Measurements from ENCODE around the gene PARP4.
"Not testable (repeated sequence)": the region's sequence is repeated elsewhere in the genome, so short reads cannot be mapped to it uniquely, and the experiment has no call there.

Gene PARP4

DNA sequence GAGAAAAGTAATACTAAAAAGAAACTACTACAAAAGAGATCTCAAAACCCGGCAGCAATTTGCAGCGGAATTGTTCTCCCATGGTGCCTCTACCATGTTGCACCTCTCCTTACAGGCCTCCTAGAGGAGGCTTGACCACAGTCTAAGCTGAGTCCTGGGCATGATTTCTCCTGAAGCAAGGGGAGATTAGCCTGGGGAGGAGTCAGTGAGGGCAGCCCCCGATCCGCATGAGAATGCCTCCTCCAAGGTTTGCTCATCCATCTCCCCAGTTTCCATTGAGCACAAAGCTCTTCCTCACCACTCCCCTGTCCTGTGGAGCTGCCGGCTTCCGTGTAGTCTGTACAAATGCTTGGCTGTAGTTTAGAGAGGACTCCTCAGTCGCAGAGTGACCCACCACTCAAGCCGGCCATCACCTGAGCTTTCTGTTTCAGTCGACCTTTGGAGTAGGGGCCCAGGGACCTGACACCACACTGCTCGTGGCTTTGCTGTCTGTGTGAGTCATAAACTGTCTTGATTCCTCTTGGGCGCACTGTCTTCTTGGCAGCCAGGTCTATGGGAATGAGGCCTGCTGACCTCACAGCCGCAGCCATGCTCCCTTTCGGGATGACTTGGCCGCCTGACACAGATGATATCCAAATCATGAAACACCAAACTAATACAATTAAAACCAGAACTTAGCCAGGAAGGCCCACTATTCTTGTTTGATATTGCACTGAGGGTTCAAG is 130.9 kb downstream of the PARP4 start:
- CTCF ChIA-PET, result interaction anchor here (0.6 kb wide), 1 partner anchor 26 kb away, joined by 3 read pairs; no protein-coding TSS in a partner anchor
- Histone ChIP-seq H3K4me1 (ENCODE audit: control insufficient read depth, insufficient read depth, low read length) (no peaks in the 10 kb centered on the region), H3K4me3 (ENCODE audit: low read depth, low read length) (no peak overlapping the region), H3K9me3 (ENCODE audit: control insufficient read depth, insufficient read depth, low read depth, low read length) (no peaks in the 10 kb centered on the region), H3K36me3 (ENCODE audit: control insufficient read depth in 2 of 2, insufficient read depth in 1 of 2, low read length in 2 of 2) (no peaks in the 10 kb centered on the region), H3K27ac (ENCODE audit: extremely low read depth, low read depth, low read length) (no peak overlapping the region)
- POLR2A ChIA-PET, result no interaction called here
- TF ChIP-seq ZNF48 (tag by site-specific recombination; IDR thresholded peaks at IDR 0.05) (no peak), ZBTB21 (tag by site-specific recombination; IDR thresholded peaks at IDR 0.05) (no peak), HOXD13 (CRISPR knock-in tag; IDR thresholded peaks at IDR 0.05; ENCODE audit: borderline replicate concordance) (no peak), ZNF560 (tag by site-specific recombination; IDR thresholded peaks at IDR 0.05; ENCODE audit: borderline replicate concordance) (no peak), ZNF292 (tag by site-specific recombination; IDR thresholded peaks at IDR 0.05; ENCODE audit: borderline replicate concordance, low read depth) (no peak), SP2 (tag by site-specific recombination; IDR thresholded peaks at IDR 0.05) (no peak), ZNF175 (tag by site-specific recombination; IDR thresholded peaks at IDR 0.05) (no peak)
- TF ChIP-seq, protein P1, sequence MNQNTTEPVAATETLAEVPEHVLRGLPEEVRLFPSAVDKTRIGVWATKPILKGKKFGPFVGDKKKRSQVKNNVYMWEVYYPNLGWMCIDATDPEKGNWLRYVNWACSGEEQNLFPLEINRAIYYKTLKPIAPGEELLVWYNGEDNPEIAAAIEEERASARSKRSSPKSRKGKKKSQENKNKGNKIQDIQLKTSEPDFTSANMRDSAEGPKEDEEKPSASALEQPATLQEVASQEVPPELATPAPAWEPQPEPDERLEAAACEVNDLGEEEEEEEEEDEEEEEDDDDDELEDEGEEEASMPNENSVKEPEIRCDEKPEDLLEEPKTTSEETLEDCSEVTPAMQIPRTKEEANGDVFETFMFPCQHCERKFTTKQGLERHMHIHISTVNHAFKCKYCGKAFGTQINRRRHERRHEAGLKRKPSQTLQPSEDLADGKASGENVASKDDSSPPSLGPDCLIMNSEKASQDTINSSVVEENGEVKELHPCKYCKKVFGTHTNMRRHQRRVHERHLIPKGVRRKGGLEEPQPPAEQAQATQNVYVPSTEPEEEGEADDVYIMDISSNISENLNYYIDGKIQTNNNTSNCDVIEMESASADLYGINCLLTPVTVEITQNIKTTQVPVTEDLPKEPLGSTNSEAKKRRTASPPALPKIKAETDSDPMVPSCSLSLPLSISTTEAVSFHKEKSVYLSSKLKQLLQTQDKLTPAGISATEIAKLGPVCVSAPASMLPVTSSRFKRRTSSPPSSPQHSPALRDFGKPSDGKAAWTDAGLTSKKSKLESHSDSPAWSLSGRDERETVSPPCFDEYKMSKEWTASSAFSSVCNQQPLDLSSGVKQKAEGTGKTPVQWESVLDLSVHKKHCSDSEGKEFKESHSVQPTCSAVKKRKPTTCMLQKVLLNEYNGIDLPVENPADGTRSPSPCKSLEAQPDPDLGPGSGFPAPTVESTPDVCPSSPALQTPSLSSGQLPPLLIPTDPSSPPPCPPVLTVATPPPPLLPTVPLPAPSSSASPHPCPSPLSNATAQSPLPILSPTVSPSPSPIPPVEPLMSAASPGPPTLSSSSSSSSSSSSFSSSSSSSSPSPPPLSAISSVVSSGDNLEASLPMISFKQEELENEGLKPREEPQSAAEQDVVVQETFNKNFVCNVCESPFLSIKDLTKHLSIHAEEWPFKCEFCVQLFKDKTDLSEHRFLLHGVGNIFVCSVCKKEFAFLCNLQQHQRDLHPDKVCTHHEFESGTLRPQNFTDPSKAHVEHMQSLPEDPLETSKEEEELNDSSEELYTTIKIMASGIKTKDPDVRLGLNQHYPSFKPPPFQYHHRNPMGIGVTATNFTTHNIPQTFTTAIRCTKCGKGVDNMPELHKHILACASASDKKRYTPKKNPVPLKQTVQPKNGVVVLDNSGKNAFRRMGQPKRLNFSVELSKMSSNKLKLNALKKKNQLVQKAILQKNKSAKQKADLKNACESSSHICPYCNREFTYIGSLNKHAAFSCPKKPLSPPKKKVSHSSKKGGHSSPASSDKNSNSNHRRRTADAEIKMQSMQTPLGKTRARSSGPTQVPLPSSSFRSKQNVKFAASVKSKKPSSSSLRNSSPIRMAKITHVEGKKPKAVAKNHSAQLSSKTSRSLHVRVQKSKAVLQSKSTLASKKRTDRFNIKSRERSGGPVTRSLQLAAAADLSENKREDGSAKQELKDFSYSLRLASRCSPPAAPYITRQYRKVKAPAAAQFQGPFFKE (tag by site-specific recombination; IDR thresholded peaks at IDR 0.05; ENCODE audit: borderline replicate concordance), result no peak
- TF ChIP-seq, protein P2, sequence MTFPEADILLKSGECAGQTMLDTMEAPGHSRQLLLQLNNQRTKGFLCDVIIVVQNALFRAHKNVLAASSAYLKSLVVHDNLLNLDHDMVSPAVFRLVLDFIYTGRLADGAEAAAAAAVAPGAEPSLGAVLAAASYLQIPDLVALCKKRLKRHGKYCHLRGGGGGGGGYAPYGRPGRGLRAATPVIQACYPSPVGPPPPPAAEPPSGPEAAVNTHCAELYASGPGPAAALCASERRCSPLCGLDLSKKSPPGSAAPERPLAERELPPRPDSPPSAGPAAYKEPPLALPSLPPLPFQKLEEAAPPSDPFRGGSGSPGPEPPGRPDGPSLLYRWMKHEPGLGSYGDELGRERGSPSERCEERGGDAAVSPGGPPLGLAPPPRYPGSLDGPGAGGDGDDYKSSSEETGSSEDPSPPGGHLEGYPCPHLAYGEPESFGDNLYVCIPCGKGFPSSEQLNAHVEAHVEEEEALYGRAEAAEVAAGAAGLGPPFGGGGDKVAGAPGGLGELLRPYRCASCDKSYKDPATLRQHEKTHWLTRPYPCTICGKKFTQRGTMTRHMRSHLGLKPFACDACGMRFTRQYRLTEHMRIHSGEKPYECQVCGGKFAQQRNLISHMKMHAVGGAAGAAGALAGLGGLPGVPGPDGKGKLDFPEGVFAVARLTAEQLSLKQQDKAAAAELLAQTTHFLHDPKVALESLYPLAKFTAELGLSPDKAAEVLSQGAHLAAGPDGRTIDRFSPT (tag by site-specific recombination; IDR thresholded peaks at IDR 0.05), result no peak

DNA sequence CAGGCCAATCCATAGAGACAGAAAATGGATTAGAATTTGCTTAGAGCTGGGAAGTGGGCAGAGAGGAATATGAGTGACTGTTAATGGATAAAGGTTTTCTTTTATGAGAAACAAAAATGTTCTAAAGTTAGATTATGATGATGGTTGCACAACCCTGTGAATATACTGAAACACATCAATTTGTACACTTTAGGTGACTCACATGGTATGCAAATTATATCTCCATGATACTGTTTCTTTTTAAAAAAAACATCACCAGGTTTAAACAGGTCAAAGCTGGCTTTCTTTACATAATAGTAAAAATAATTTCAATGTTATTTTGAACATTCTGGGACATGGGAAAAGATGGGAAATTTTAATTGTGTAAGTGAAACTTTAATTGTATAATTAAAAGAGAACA is 131.7 kb downstream of the PARP4 start:
- CTCF ChIA-PET, result interaction anchor here (0.6 kb wide), 1 partner anchor 27 kb away, joined by 3 read pairs; no protein-coding TSS in a partner anchor
- H3K4me3 ChIP-seq (ENCODE audit: low read depth, low read length); POLR2A ChIA-PET; H3K4me1 ChIP-seq (ENCODE audit: control insufficient read depth, insufficient read depth, low read length); H3K27ac ChIP-seq (ENCODE audit: extremely low read depth, low read depth, low read length); H3K9me3 ChIP-seq (ENCODE audit: control insufficient read depth, insufficient read depth, low read depth, low read length); H3K36me3 ChIP-seq (ENCODE audit: control insufficient read depth in 2 of 2, insufficient read depth in 1 of 2, low read length in 2 of 2): not testable (repeated sequence)

DNA sequence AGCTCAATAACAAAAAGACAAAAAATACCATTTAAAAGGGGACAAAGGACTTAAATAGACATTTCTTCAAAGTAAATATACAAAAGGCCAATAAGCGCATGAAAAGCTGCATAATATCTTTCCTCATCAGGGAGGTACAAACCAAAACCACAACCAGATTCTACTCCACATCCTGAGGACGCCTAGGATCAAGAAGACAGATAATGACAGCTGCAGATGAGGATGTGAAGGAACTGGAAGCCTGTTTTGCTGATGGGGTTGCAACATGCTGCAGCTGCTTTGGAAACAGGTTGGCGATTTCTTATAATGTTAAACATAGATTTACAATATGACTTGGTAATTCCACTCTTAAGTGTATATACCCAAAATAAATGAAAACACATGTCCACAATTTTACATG is 132.4 kb downstream of the PARP4 start:
- H3K27ac ChIP-seq (ENCODE audit: extremely low read depth, low read depth, low read length); H3K4me1 ChIP-seq (ENCODE audit: control insufficient read depth, insufficient read depth, low read length); H3K4me3 ChIP-seq (ENCODE audit: low read depth, low read length); H3K9me3 ChIP-seq (ENCODE audit: control insufficient read depth, insufficient read depth, low read depth, low read length); H3K36me3 ChIP-seq (ENCODE audit: control insufficient read depth in 2 of 2, insufficient read depth in 1 of 2, low read length in 2 of 2); CTCF ChIA-PET; POLR2A ChIA-PET: not testable (repeated sequence)

DNA sequence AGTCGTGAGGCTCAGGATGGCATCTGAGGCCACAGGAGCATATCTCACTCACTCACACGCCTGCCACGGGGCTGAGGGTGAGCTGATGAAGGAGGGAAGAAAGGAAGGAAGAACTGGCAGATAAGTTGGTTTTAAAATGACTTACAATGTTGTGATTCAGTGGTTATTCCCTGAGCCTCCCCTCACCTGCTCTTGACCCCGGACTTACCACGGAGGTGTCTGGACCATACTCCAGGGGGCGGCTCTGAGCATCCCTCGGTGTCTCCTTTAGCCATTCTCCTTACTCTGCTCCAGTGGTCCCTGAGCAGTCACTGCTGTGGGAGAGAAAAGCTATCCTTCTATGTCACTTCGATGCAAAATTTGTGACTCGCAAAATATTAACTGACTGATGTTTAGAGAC is 141.3 kb downstream of the PARP4 start:
- H3K27ac ChIP-seq (ENCODE audit: extremely low read depth, low read depth, low read length); POLR2A ChIA-PET; H3K36me3 ChIP-seq (ENCODE audit: control insufficient read depth in 2 of 2, insufficient read depth in 1 of 2, low read length in 2 of 2); H3K9me3 ChIP-seq (ENCODE audit: control insufficient read depth, insufficient read depth, low read depth, low read length); H3K4me1 ChIP-seq (ENCODE audit: control insufficient read depth, insufficient read depth, low read length); H3K4me3 ChIP-seq (ENCODE audit: low read depth, low read length): not testable (repeated sequence)
- CTCF ChIA-PET, result interaction anchor here (0.6 kb wide), 1 partner anchor 462 kb away, joined by 3 read pairs; no protein-coding TSS in a partner anchor
